ENCODE measurements around the gene CLSTN2.

GRCh38 chr3:140176526-140176925 is 241.5 kb downstream of the CLSTN2 start:
- TF ChIP-seq NFIC (IDR thresholded peaks at IDR 0.05; ENCODE audit: low read length) = no peak
- no peak for TF ChIP-seq ZIK1 (CRISPR knock-in tag; IDR thresholded peaks at IDR 0.05; ENCODE audit: borderline replicate concordance, low read depth)
- no peak for TF ChIP-seq EZH2 (conservative IDR thresholded peaks at IDR 0.05; ENCODE audit: low read depth, low read length)
